Nephron progenitor cell (in vitro differentiated cells): ENCODE data around the gene SLC25A18.

Experiments used
- DNase-seq: peaks from one replicate; pipeline ENCODE4 v3.0.0; 2021
- H3K27ac Mint-ChIP-seq: 2 replicates; pipeline ENCODE4 v1.8.0; 2021; ENCODE audit warnings: mild to moderate bottlenecking, moderate library complexity, mixed read lengths
- H3K27me3 Mint-ChIP-seq: 2 replicates; pipeline ENCODE4 v1.8.0; 2021; ENCODE audit warnings: mild to moderate bottlenecking, low read depth, mixed read lengths; ENCODE audit not compliant: poor library complexity
- H3K36me3 Mint-ChIP-seq: 2 replicates; pipeline ENCODE4 v1.8.0; 2021; ENCODE audit warnings: low read depth, mixed read lengths
- H3K4me1 Mint-ChIP-seq: 2 replicates; pipeline ENCODE4 v1.8.0; 2021; ENCODE audit warnings: mixed read lengths
- H3K4me3 Mint-ChIP-seq: 2 replicates; pipeline ENCODE4 v1.8.0; 2021; ENCODE audit warnings: mild to moderate bottlenecking, moderate library complexity, mixed read lengths
- H3K9me3 Mint-ChIP-seq: 2 replicates; pipeline ENCODE4 v1.8.0; 2021; ENCODE audit warnings: mild to moderate bottlenecking, moderate library complexity, mixed read lengths
- CTCF ChIP-seq: fragments of 200-600 bp; sonication (generic); IDR thresholded peaks from 2 replicates; pipeline ENCODE4 v1.5.0; 2021; ENCODE audit warnings: antibody characterized with exemption

SLC25A18 gene

GRCh38 chr22:17536269-17536668, 27.0 kb upstream of the SLC25A18 start:
- no peaks in the 10 kb centered on the region for H3K9me3 Mint-ChIP-seq
- no peak overlapping the region for H3K27ac Mint-ChIP-seq
- DNase-seq = no peak
- peaks cover 62% of the 10 kb centered on the region for H3K36me3 Mint-ChIP-seq
- no peaks in the 10 kb centered on the region for H3K4me1 Mint-ChIP-seq
- TF ChIP-seq CTCF = no peak
- no peaks in the 10 kb centered on the region for H3K27me3 Mint-ChIP-seq
- H3K4me3 Mint-ChIP-seq = no peak overlapping the region

DNA sequence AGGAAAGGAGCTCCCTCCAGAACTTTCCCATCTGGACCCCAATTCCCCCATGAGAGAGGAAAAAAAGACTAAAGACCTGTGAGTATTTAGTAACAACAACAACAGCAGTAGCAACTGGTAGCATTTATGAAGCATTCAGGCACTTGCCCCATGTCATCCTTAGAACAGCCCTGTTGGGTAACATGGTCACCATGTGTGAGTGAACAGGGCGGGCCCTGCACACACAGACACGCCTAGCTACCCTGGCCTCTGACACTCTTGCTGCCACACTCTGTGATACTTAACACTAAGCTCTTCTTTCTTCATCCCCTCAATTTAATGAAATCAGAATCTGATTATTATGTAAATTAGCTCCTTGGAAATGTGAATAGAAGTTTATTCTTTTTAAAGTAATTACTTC, 26.1 kb upstream of the SLC25A18 start:
- Mint-ChIP-seq H3K36me3 (peaks cover 64% of the 10 kb centered on the region), H3K4me3 (no peak overlapping the region), H3K9me3 (no peaks in the 10 kb centered on the region), H3K4me1 (no peaks in the 10 kb centered on the region), H3K27ac (peak overlapping the region; percentile 93), H3K27me3 (no peaks in the 10 kb centered on the region)
- TF ChIP-seq CTCF = no peak
- no peak for DNase-seq

GRCh38 chr22:17540481-17540880, 22.8 kb upstream of the SLC25A18 start:
- no peaks in the 10 kb centered on the region for H3K9me3 Mint-ChIP-seq
- no peak overlapping the region for H3K4me3 Mint-ChIP-seq
- H3K27me3 Mint-ChIP-seq = no peaks in the 10 kb centered on the region
- H3K27ac Mint-ChIP-seq = peak overlapping the region; percentile 34
- no peaks in the 10 kb centered on the region for H3K4me1 Mint-ChIP-seq
- peaks cover 77% of the 10 kb centered on the region for H3K36me3 Mint-ChIP-seq
- DNase-seq = no peak
- TF ChIP-seq CTCF = no peak

DNA sequence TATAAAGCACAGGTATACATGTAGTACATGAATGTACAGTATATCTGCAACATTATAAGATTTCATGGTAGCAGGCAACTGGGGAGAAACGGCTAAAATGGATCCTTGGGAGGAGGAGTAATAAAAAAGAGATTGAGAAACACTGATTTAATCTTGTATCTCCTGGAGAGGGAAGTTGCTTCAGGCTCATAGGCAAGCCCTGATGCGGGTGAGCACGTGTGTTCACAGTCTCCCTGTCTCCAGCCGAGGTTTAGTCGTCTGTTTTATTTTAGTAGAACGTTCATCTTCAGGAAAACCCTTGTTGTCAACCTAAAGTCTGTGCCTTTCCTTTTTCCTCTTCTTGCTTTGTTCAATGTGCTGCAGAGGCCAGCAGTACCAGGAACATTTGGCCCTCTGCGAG, 21.8 kb upstream of the SLC25A18 start:
- no peaks in the 10 kb centered on the region for H3K27me3 Mint-ChIP-seq
- no peak overlapping the region for H3K27ac Mint-ChIP-seq
- TF ChIP-seq CTCF = no peak
- no peak for DNase-seq
- H3K4me1 Mint-ChIP-seq = no peaks in the 10 kb centered on the region
- no peak overlapping the region for H3K4me3 Mint-ChIP-seq
- no peaks in the 10 kb centered on the region for H3K9me3 Mint-ChIP-seq
- H3K36me3 Mint-ChIP-seq = peaks cover 79% of the 10 kb centered on the region

DNA sequence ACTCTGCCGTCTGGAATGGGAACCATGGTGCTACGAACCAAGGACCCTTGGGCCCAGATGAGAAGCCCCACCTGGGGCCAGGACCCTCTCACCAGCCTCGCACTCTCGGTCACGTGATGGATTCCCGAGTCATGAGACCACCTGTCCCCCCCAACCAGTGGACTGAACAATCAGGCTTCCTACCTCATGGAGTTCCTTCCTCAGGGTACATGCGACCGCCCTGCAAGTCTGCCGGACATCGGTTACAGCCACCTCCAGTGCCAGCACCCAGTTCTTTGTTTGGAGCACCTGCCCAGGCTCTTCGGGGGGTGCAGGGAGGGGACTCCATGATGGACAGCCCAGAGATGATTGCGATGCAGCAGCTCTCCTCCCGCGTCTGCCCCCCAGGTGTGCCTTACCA, 20.8 kb upstream of the SLC25A18 start:
- H3K27me3 Mint-ChIP-seq = no peaks in the 10 kb centered on the region
- peak overlapping the region; percentile 72 for H3K27ac Mint-ChIP-seq
- DNase-seq = no peak
- no peak for TF ChIP-seq CTCF
- no peak overlapping the region for H3K4me3 Mint-ChIP-seq
- H3K4me1 Mint-ChIP-seq = no peaks in the 10 kb centered on the region
- peaks cover 73% of the 10 kb centered on the region for H3K36me3 Mint-ChIP-seq
- no peaks in the 10 kb centered on the region for H3K9me3 Mint-ChIP-seq

GRCh38 chr22:17548010-17548755, 15.1 kb upstream of the SLC25A18 start:
- no peak for TF ChIP-seq CTCF
- Mint-ChIP-seq H3K4me3 (no peak overlapping the region), H3K27me3 (no peaks in the 10 kb centered on the region), H3K4me1 (no peaks in the 10 kb centered on the region), H3K36me3 (peaks cover 78% of the 10 kb centered on the region), H3K27ac (peak overlapping the region; percentile 64), H3K9me3 (no peaks in the 10 kb centered on the region)
- DNase-seq = no peak
